GM18867 (cell line): ENCODE measurements around the gene KRTAP19-1.

Source experiments
- ATAC-seq: cut with Tn5 transposase; IDR thresholded peaks from one replicate; pipeline ENCODE4 v1.9.1; 2021; ENCODE audit warnings: mild to moderate bottlenecking, moderate library complexity; ENCODE audit not compliant: unreplicated experiment

KRTAP19-1 gene

GRCh38 chr21:30430170-30430655, 50.0 kb downstream of the KRTAP19-1 start, which contains the start of gene KRTAP13-4:
TSS of gene KRTAP13-4 (plus strand) at chr21:30430220. CDS start at chr21:30430276, 56 bp downstream.
- ATAC-seq, result no peak
